WTC11 (cell line): Measurements from ENCODE around the gene ATP4A. TPM values are rescaled to one million over a fixed set of nuclear protein-coding genes. Genes with fewer than 3 reads are reported as not detected.

Experiments
- ATAC-seq: fragments of 200-7000 bp; cut with Tn5 transposase; 2 replicates; pipeline ENCODE4 v1.10.0; 2021; ENCODE audit warnings: mild to moderate bottlenecking, moderate library complexity
- CTCF ChIA-PET: fragments of 300-600 bp; sonication (Branson Sonifier 250); formaldehyde crosslinking; loops from one replicate; lab custom pipeline; 2021; ENCODE audit warnings: antibody characterized with exemption; lab: Charles Lee
- POLR2A ChIA-PET: fragments of 350-600 bp; sonication (Branson Sonifier 250); formaldehyde crosslinking; loops from one replicate; lab custom pipeline; 2021; ENCODE audit warnings: antibody characterized with exemption; lab: Charles Lee
- DNase-seq: peaks from one replicate; pipeline ENCODE4 v3.0.0; 2021; ENCODE audit warnings: low spot score
- H3K27ac Mint-ChIP-seq: 2 replicates; pipeline ENCODE4 v1.8.0; 2021; ENCODE audit warnings: mixed read lengths
- H3K27me3 Mint-ChIP-seq: 2 replicates; pipeline ENCODE4 v1.8.0; 2021; ENCODE audit warnings: low read depth, mild to moderate bottlenecking, moderate library complexity, mixed read lengths
- H3K36me3 Mint-ChIP-seq: 2 replicates; pipeline ENCODE4 v1.8.0; 2021; ENCODE audit warnings: mixed read lengths
- H3K4me1 Mint-ChIP-seq: 2 replicates; pipeline ENCODE4 v1.8.0; 2022; ENCODE audit warnings: mixed read lengths
- H3K4me3 Mint-ChIP-seq: 2 replicates; pipeline ENCODE4 v1.8.0; 2021; ENCODE audit warnings: mild to moderate bottlenecking, moderate library complexity, mixed read lengths
- H3K9me3 Mint-ChIP-seq: 2 replicates; pipeline ENCODE4 v1.8.0; 2021; ENCODE audit warnings: mixed read lengths
- ARID4B ChIP-seq: sonication (generic); formaldehyde crosslinking; IDR thresholded peaks from 2 replicates; pipeline ENCODE4 v1.8.0; 2023; ENCODE audit warnings: missing genetic modification reagents, mild to moderate bottlenecking, borderline replicate concordance
- ATF3 ChIP-seq: sonication (generic); formaldehyde crosslinking; conservative IDR thresholded peaks from 2 replicates; pipeline ENCODE4 v1.8.1; 2022; ENCODE audit warnings: mild to moderate bottlenecking, missing genetic modification reagents
- E2F4 ChIP-seq: sonication (generic); formaldehyde crosslinking; IDR thresholded peaks from 2 replicates; pipeline ENCODE4 v1.8.1; 2022; ENCODE audit warnings: low read depth, mild to moderate bottlenecking, moderate library complexity, missing genetic modification reagents, borderline replicate concordance
- NR2C2 ChIP-seq: sonication (generic); formaldehyde crosslinking; IDR thresholded peaks from 2 replicates; pipeline ENCODE4 v1.8.0; 2022; ENCODE audit warnings: mild to moderate bottlenecking, missing genetic modification reagents
- USF2 ChIP-seq: sonication (generic); formaldehyde crosslinking; IDR thresholded peaks from 2 replicates; pipeline ENCODE4 v1.8.1; 2023; ENCODE audit warnings: mild to moderate bottlenecking, missing genetic modification reagents, moderate library complexity
- ZNF263 ChIP-seq: sonication (generic); formaldehyde crosslinking; IDR thresholded peaks from 2 replicates; pipeline ENCODE4 v1.8.1; 2022; ENCODE audit warnings: low read depth, mild to moderate bottlenecking, moderate library complexity, missing genetic modification reagents
- ZNF317 ChIP-seq: sonication (generic); formaldehyde crosslinking; IDR thresholded peaks from 2 replicates; pipeline ENCODE4 v1.8.1; 2023; ENCODE audit warnings: low read depth, mild to moderate bottlenecking, moderate library complexity, missing genetic modification reagents, borderline replicate concordance
- ZNF396 ChIP-seq: fragments of 250-450 bp; sonication (Bioruptor Pico); IDR thresholded peaks from 2 replicates; pipeline ENCODE4 v1.8.0; 2021; ENCODE audit warnings: mild to moderate bottlenecking, moderate library complexity, borderline replicate concordance
- ZNF671 ChIP-seq: fragments of 250-450 bp; sonication (Bioruptor Pico); IDR thresholded peaks from 2 replicates; pipeline ENCODE4 v1.8.0; 2021; ENCODE audit warnings: mild to moderate bottlenecking
- total RNA-seq: library from RNA; stranded (reverse); gene quantifications from 3 replicates; pipeline ENCODE4 v1.2.3, GENCODE V29; 2021
- TF ChIP-seq, protein P1 (sequence below): sonication (generic); formaldehyde crosslinking; IDR thresholded peaks from 2 replicates; pipeline ENCODE4 v1.8.1; 2022; ENCODE audit warnings: low read depth, missing genetic modification reagents, borderline replicate concordance
- TF ChIP-seq, protein P2 (sequence below): sonication (generic); formaldehyde crosslinking; IDR thresholded peaks from 2 replicates; pipeline ENCODE4 v1.8.0; 2022; ENCODE audit warnings: mild to moderate bottlenecking, missing genetic modification reagents

ATP4A gene
- total RNA-seq, 1 experiment from 2014 or later: 0.59 TPM

- POLR2A ChIA-PET: interaction anchor here (0.6 to 0.7 kb wide), 2 partner anchors 8 to 122 kb away, joined by 4 to 5 read pairs; no protein-coding TSS in a partner anchor
- ATAC-seq: peak; percentile 18; the same call in 1 of the 2 replicates
- no peaks in the 10 kb centered on the region for H3K9me3 Mint-ChIP-seq
These were observed 60.7 kb downstream of the ATP4A start for GRCh38 chr19:35502751-35503150.

More at GRCh38 chr19:35502751-35503150, 60.7 kb downstream of the ATP4A start:
- H3K27ac Mint-ChIP-seq: no peak overlapping the region
- TF ChIP-seq ZNF317 (CRISPR knock-in tag): no peak
- no peak for TF ChIP-seq NR2C2 (CRISPR knock-in tag)
- TF ChIP-seq ZNF263 (CRISPR knock-in tag): no peak
- TF ChIP-seq, protein P1, sequence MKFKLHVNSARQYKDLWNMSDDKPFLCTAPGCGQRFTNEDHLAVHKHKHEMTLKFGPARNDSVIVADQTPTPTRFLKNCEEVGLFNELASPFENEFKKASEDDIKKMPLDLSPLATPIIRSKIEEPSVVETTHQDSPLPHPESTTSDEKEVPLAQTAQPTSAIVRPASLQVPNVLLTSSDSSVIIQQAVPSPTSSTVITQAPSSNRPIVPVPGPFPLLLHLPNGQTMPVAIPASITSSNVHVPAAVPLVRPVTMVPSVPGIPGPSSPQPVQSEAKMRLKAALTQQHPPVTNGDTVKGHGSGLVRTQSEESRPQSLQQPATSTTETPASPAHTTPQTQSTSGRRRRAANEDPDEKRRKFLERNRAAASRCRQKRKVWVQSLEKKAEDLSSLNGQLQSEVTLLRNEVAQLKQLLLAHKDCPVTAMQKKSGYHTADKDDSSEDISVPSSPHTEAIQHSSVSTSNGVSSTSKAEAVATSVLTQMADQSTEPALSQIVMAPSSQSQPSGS (CRISPR knock-in tag): no peak
- no peak for TF ChIP-seq E2F4
- TF ChIP-seq ZNF396 (CRISPR knock-in tag): no peak
- TF ChIP-seq, protein P2, sequence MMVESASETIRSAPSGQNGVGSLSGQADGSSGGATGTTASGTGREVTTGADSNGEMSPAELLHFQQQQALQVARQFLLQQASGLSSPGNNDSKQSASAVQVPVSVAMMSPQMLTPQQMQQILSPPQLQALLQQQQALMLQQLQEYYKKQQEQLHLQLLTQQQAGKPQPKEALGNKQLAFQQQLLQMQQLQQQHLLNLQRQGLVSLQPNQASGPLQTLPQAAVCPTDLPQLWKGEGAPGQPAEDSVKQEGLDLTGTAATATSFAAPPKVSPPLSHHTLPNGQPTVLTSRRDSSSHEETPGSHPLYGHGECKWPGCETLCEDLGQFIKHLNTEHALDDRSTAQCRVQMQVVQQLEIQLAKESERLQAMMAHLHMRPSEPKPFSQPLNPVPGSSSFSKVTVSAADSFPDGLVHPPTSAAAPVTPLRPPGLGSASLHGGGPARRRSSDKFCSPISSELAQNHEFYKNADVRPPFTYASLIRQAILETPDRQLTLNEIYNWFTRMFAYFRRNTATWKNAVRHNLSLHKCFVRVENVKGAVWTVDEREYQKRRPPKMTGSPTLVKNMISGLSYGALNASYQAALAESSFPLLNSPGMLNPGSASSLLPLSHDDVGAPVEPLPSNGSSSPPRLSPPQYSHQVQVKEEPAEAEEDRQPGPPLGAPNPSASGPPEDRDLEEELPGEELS (CRISPR knock-in tag): no peak
- no peak for TF ChIP-seq USF2 (CRISPR knock-in tag)
- TF ChIP-seq ZNF671: no peak
- no peak for TF ChIP-seq ATF3 (CRISPR knock-in tag)
- no peak for TF ChIP-seq ARID4B (CRISPR knock-in tag)
- no peak overlapping the region for H3K4me3 Mint-ChIP-seq
- no peak for DNase-seq
- H3K27me3 Mint-ChIP-seq: no peaks in the 10 kb centered on the region
- CTCF ChIA-PET: interaction anchor here (1.0 to 1.1 kb wide), 2 partner anchors 8 to 150 kb away, joined by 4 read pairs; no protein-coding TSS in a partner anchor
- H3K4me1 Mint-ChIP-seq: 0 out of 2 replicates have a peak, but pooled peaks cover 2% of the 10 kb centered on the region
- peaks cover 83% of the 10 kb centered on the region for H3K36me3 Mint-ChIP-seq
